OCI-M2 (cell line): Measurements from ENCODE around the gene IRX3.

Experiments
- DNase-seq: peaks from one replicate; lab custom pipeline; 2025; ENCODE audit not compliant: unreplicated experiment; lab: John Stamatoyannopoulos, UW

The IRX3 gene

GRCh38 chr16:54286366-54287130 lies at the start of gene IRX3:
Gene IRX3, minus strand, starts transcription at chr16:54286787. Its CDS starts 737 bp downstream, at chr16:54286050.
- DNase-seq: no peak

- no peak for DNase-seq
Measured at GRCh38 chr16:54335230-54335629, 48.6 kb upstream of the IRX3 start.

GRCh38 chr16:54334208-54334607 lies 47.6 kb upstream of the IRX3 start:
- no peak for DNase-seq

- DNase-seq: no peak
Measured at GRCh38 chr16:54331241-54332002, 44.8 kb upstream of the IRX3 start.

GRCh38 chr16:54327609-54328008 lies 41.0 kb upstream of the IRX3 start:
- DNase-seq: no peak

GRCh38 chr16:54326266-54326662 lies 39.7 kb upstream of the IRX3 start:
- no peak for DNase-seq

GRCh38 chr16:54325616-54326265 lies 39.2 kb upstream of the IRX3 start:
- DNase-seq: no peak

GRCh38 chr16:54324716-54325115 lies 38.1 kb upstream of the IRX3 start:
- DNase-seq: no peak

- no peak for DNase-seq
Measured at GRCh38 chr16:54320697-54321340, 34.2 kb upstream of the IRX3 start.

GRCh38 chr16:54318941-54319340 lies 32.4 kb upstream of the IRX3 start:
- no peak for DNase-seq

- no peak for DNase-seq
Measured at GRCh38 chr16:54317101-54317611, 30.6 kb upstream of the IRX3 start.

- no peak for DNase-seq
Measured at GRCh38 chr16:54316095-54316889, 29.7 kb upstream of the IRX3 start.

- DNase-seq: no peak
Measured at GRCh38 chr16:54313789-54314188, 27.2 kb upstream of the IRX3 start.

- no peak for DNase-seq
Measured at GRCh38 chr16:54312502-54312991, 26.0 kb upstream of the IRX3 start.

GRCh38 chr16:54309341-54309740 lies 22.8 kb upstream of the IRX3 start:
- no peak for DNase-seq

- DNase-seq: no peak
Measured at GRCh38 chr16:54305080-54305479, 18.5 kb upstream of the IRX3 start.

- DNase-seq: no peak
Measured at GRCh38 chr16:54303613-54304012, 17.0 kb upstream of the IRX3 start.

- DNase-seq: no peak
Measured at GRCh38 chr16:54297154-54297553, 10.6 kb upstream of the IRX3 start.

GRCh38 chr16:54296543-54296942 lies 10.0 kb upstream of the IRX3 start:
- DNase-seq: no peak
